Osteoblast (primary cell): Measurements from ENCODE around the gene LITAF. TPM values are rescaled to one million over a fixed set of nuclear protein-coding genes. Genes with fewer than 3 reads are reported as not detected.

Experiments
- DNase-seq: peaks from one replicate; pipeline ENCODE4 v3.0.0; 2011; ENCODE audit warnings: low spot score, mixed read lengths; ENCODE audit not compliant: insufficient read length; ENCODE audit errors: missing footprints
- H2AFZ ChIP-seq: 2 replicates; pipeline ENCODE4 v1.6.0; 2011; ENCODE audit warnings: mild to moderate bottlenecking, low read length
- H3K27ac ChIP-seq: 2 replicates; pipeline ENCODE4 v1.5.1; 2011; ENCODE audit warnings: mild to moderate bottlenecking, low read depth, low read length, moderate library complexity
- H3K27me3 ChIP-seq: 2 replicates; pipeline ENCODE4 v1.6.0; 2012; ENCODE audit warnings: mild to moderate bottlenecking, control low read depth, inconsistent platforms, low read length, moderate library complexity; ENCODE audit not compliant: insufficient read depth
- H3K36me3 ChIP-seq: 2 replicates; pipeline ENCODE4 v1.5.1; 2011; ENCODE audit warnings: mild to moderate bottlenecking, low read length, control low read depth, moderate library complexity; ENCODE audit not compliant: insufficient read depth
- H3K4me1 ChIP-seq: 2 replicates; pipeline ENCODE4 v1.5.1; 2011; ENCODE audit warnings: mild to moderate bottlenecking, low read length, control low read depth, moderate library complexity; ENCODE audit not compliant: insufficient read depth
- H3K4me2 ChIP-seq: 2 replicates; pipeline ENCODE4 v1.6.0; 2011; ENCODE audit warnings: mild to moderate bottlenecking, low read length; ENCODE audit not compliant: insufficient read depth
- H3K4me3 ChIP-seq: fragments of 200-600 bp; sonication (generic); 3 replicates; pipeline ENCODE4 v1.5.1; 2012; ENCODE audit warnings: mild to moderate bottlenecking, low read length, inconsistent platforms; ENCODE audit not compliant: insufficient read depth
- H3K79me2 ChIP-seq: 2 replicates; pipeline ENCODE4 v1.6.0; 2012; ENCODE audit warnings: mild to moderate bottlenecking, low read length, control low read depth, inconsistent platforms; ENCODE audit not compliant: insufficient read depth
- H3K9me3 ChIP-seq: 2 replicates; pipeline ENCODE4 v1.5.1; 2011; ENCODE audit warnings: low read depth, low read length, control low read depth
- H4K20me1 ChIP-seq: 2 replicates; pipeline ENCODE4 v1.6.0; 2012; ENCODE audit warnings: mild to moderate bottlenecking, low read length, control low read depth; ENCODE audit not compliant: insufficient read depth
- CTCF ChIP-seq: IDR thresholded peaks from 2 replicates; pipeline ENCODE4 v1.5.1; 2011; ENCODE audit warnings: mild to moderate bottlenecking, low read depth, low read length, moderate library complexity; ENCODE audit errors: extremely low read depth
- total RNA-seq: library from RNA; depleted of rRNA; stranded (reverse); fragments of >200 nt; gene quantifications from 2 replicates; pipeline ENCODE4 v1.2.3, GENCODE V29; 2012

The LITAF gene
- total RNA-seq, 1 donor, result 33.3 TPM

- no peaks in the 10 kb centered on the region for H3K27me3 ChIP-seq
- H3K36me3 ChIP-seq, result no peaks in the 10 kb centered on the region
- H3K4me1 ChIP-seq, result peaks cover 33% of the 10 kb centered on the region
- no peak overlapping the region for H3K4me3 ChIP-seq
- no peaks in the 10 kb centered on the region for H3K9me3 ChIP-seq
- H3K27ac ChIP-seq, result no peak overlapping the region
- H4K20me1 ChIP-seq, result no peaks in the 10 kb centered on the region
- H2AFZ ChIP-seq, result no peak overlapping the region
- H3K79me2 ChIP-seq, result no peaks in the 10 kb centered on the region
- TF ChIP-seq CTCF, result no peak
- no peak for DNase-seq
- no peak overlapping the region for H3K4me2 ChIP-seq
These were observed 87.2 kb downstream of the LITAF start for GRCh38 chr16:11499295-11500089.

GRCh38 chr16:11498683-11499082 lies 88.0 kb downstream of the LITAF start:
- no peak overlapping the region for H3K27ac ChIP-seq
- no peak overlapping the region for H3K4me2 ChIP-seq
- no peaks in the 10 kb centered on the region for H3K9me3 ChIP-seq
- H3K36me3 ChIP-seq, result no peaks in the 10 kb centered on the region
- H3K79me2 ChIP-seq, result no peaks in the 10 kb centered on the region
- peaks cover 33% of the 10 kb centered on the region for H3K4me1 ChIP-seq
- no peak for TF ChIP-seq CTCF
- DNase-seq, result no peak
- H2AFZ ChIP-seq, result no peak overlapping the region
- H4K20me1 ChIP-seq, result no peaks in the 10 kb centered on the region
- no peak overlapping the region for H3K4me3 ChIP-seq
- H3K27me3 ChIP-seq, result no peaks in the 10 kb centered on the region

GRCh38 chr16:11497851-11498289 lies 88.8 kb downstream of the LITAF start:
- H4K20me1 ChIP-seq, result no peaks in the 10 kb centered on the region
- H3K27me3 ChIP-seq, result no peaks in the 10 kb centered on the region
- H3K27ac ChIP-seq, result peak overlapping the region; percentile 83
- peak overlapping the region; percentile 45 for H2AFZ ChIP-seq
- no peaks in the 10 kb centered on the region for H3K36me3 ChIP-seq
- H3K4me3 ChIP-seq, result no peak overlapping the region
- H3K9me3 ChIP-seq, result no peaks in the 10 kb centered on the region
- no peaks in the 10 kb centered on the region for H3K79me2 ChIP-seq
- no peak for TF ChIP-seq CTCF
- peaks cover 33% of the 10 kb centered on the region for H3K4me1 ChIP-seq
- DNase-seq, result peak; percentile 92
- peak overlapping the region; percentile 23 for H3K4me2 ChIP-seq

Other genes with a start within 250 kb of the LITAF start
- gene RMI2, start 241.5 kb downstream of the LITAF start, total RNA-seq, result 1.4 and 1.8 TPM in 2 replicates
- gene SNN, start 81.5 kb upstream of the LITAF start, total RNA-seq, result 13.0 and 13.8 TPM in 2 replicates
- 26.1 and 28.3 TPM in 2 replicates for gene TXNDC11, start 155.9 kb upstream of the LITAF start, total RNA-seq
- 39.8 and 45.7 TPM in 2 replicates for gene ZC3H7A, start 210.3 kb upstream of the LITAF start, total RNA-seq